ENCODE data around the gene TAS2R1.

The TAS2R1 gene

GRCh38 chr5:9596824-9597223 is 33.3 kb downstream of the TAS2R1 start:
- H3K36me3 Mint-ChIP-seq (ENCODE audit: insufficient read depth), result peaks cover 2% of the 10 kb centered on the region
- ATAC-seq (replicated peaks; ENCODE audit: extremely low read depth, poor library complexity, severe bottlenecking) (no peak), DNase-seq (ENCODE audit: low spot score in 2 of 2) (no peak)
- H3K4me3 Mint-ChIP-seq, result no peak overlapping the region
- H3K4me1 Mint-ChIP-seq, result no peaks in the 10 kb centered on the region
- H3K27me3 Mint-ChIP-seq, result no peaks in the 10 kb centered on the region
- H3K27ac Mint-ChIP-seq (ENCODE audit: low read depth), result no peak overlapping the region
- peaks cover 14% of the 10 kb centered on the region for H3K9me3 Mint-ChIP-seq

GRCh38 chr5:9596171-9596780 is 33.9 kb downstream of the TAS2R1 start:
- DNase-seq (ENCODE audit: low spot score in 2 of 2) (no peak), ATAC-seq (replicated peaks; ENCODE audit: extremely low read depth, poor library complexity, severe bottlenecking) (no peak)
- Mint-ChIP-seq H3K4me1 (no peaks in the 10 kb centered on the region), H3K27ac (ENCODE audit: low read depth) (no peak overlapping the region), H3K36me3 (ENCODE audit: insufficient read depth) (peaks cover 2% of the 10 kb centered on the region), H3K27me3 (no peaks in the 10 kb centered on the region), H3K9me3 (peaks cover 17% of the 10 kb centered on the region), H3K4me3 (no peak overlapping the region)

- no peak for DNase-seq (ENCODE audit: low spot score in 2 of 2)
- Mint-ChIP-seq H3K36me3 (ENCODE audit: insufficient read depth) (peaks cover 2% of the 10 kb centered on the region), H3K27me3 (no peaks in the 10 kb centered on the region), H3K9me3 (peaks cover 17% of the 10 kb centered on the region), H3K4me1 (no peaks in the 10 kb centered on the region), H3K4me3 (no peak overlapping the region), H3K27ac (ENCODE audit: low read depth) (no peak overlapping the region)
- ATAC-seq (replicated peaks; ENCODE audit: extremely low read depth, poor library complexity, severe bottlenecking), result no peak
Observed at GRCh38 chr5:9594913-9595312, 35.2 kb downstream of the TAS2R1 start.

GRCh38 chr5:9589049-9589835 is 40.9 kb downstream of the TAS2R1 start:
- Mint-ChIP-seq H3K9me3 (peaks cover 20% of the 10 kb centered on the region), H3K36me3 (ENCODE audit: insufficient read depth) (no peaks in the 10 kb centered on the region), H3K4me1 (no peaks in the 10 kb centered on the region), H3K4me3 (no peak overlapping the region), H3K27ac (ENCODE audit: low read depth) (no peak overlapping the region), H3K27me3 (no peaks in the 10 kb centered on the region)
- DNase-seq (ENCODE audit: low spot score in 2 of 2) (no peak), ATAC-seq (replicated peaks; ENCODE audit: extremely low read depth, poor library complexity, severe bottlenecking) (no peak)

- H3K36me3 Mint-ChIP-seq (ENCODE audit: insufficient read depth), result no peaks in the 10 kb centered on the region
- H3K27ac Mint-ChIP-seq (ENCODE audit: low read depth), result no peak overlapping the region
- ATAC-seq (replicated peaks; ENCODE audit: extremely low read depth, poor library complexity, severe bottlenecking) (no peak), DNase-seq (ENCODE audit: low spot score in 2 of 2) (no peak)
- no peaks in the 10 kb centered on the region for H3K4me1 Mint-ChIP-seq
- peaks cover 20% of the 10 kb centered on the region for H3K9me3 Mint-ChIP-seq
- H3K27me3 Mint-ChIP-seq, result no peaks in the 10 kb centered on the region
- no peak overlapping the region for H3K4me3 Mint-ChIP-seq
Observed at GRCh38 chr5:9588254-9588653, 41.9 kb downstream of the TAS2R1 start.

GRCh38 chr5:9587135-9587534 is 43.0 kb downstream of the TAS2R1 start:
- Mint-ChIP-seq H3K27me3 (no peaks in the 10 kb centered on the region), H3K9me3 (peaks cover 15% of the 10 kb centered on the region), H3K4me1 (no peaks in the 10 kb centered on the region), H3K36me3 (ENCODE audit: insufficient read depth) (no peaks in the 10 kb centered on the region), H3K4me3 (no peak overlapping the region), H3K27ac (ENCODE audit: low read depth) (no peak overlapping the region)
- no peak for ATAC-seq (replicated peaks; ENCODE audit: extremely low read depth, poor library complexity, severe bottlenecking)
- DNase-seq (ENCODE audit: low spot score in 2 of 2), result no peak

GRCh38 chr5:9582406-9582805 is 47.7 kb downstream of the TAS2R1 start:
- Mint-ChIP-seq H3K9me3 (no peaks in the 10 kb centered on the region), H3K4me3 (no peak overlapping the region), H3K27ac (ENCODE audit: low read depth) (no peak overlapping the region), H3K4me1 (no peaks in the 10 kb centered on the region), H3K27me3 (no peaks in the 10 kb centered on the region), H3K36me3 (ENCODE audit: insufficient read depth) (no peaks in the 10 kb centered on the region)
- DNase-seq (ENCODE audit: low spot score in 2 of 2) (no peak), ATAC-seq (replicated peaks; ENCODE audit: extremely low read depth, poor library complexity, severe bottlenecking) (no peak)
